ENCODE results near the gene ABLIM2. TPM values are rescaled to one million over a fixed set of nuclear protein-coding genes. Genes with fewer than 3 reads are reported as not detected.

Gene ABLIM2
- total RNA-seq = under 1 TPM; 0.30 to 0.79 TPM

DNA sequence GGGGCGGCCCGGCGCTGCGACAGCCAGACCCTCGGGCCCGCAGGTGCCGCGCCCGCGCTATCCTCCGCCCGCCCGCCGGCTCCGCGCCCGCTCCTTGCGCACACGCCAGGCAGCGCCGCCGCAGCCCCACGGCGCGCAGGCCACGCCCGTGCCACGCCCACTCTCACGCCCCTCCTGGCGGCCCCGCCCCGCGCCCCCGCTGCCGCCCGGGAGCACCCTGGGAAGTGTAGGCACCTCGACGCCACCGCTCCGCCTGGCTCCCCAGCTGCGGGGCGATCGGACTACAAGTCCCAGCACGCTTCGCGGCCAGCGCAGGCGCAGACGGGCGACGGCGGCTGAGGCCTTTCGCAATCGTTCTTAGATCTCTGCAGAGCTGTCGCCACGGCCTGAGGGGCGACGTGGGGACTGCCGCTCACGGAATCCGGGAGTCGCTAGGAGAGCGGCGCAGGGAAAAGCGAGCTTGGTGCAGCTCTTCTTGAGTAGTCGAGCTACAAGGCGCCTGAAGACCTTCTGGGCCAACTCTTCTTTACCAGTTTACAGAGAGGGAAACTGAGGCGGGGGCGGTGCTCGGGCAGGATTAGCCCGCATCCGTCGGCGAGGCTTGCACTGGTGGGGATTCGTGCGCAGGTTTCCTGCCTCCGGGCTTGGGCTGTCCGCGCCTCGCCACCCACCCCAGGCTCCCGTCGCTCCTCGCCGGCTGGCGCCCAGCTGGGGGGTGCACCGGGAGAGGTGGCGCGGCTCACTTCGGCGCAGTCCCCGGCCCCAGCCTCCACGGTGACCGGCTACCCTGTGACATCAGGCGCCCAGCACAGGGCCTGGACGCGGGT, at the start of gene ABLIM2:
Gene ABLIM2, minus strand, starts transcription at position 104 of the 827 bp plus-strand sequence. CDS start 124 bp downstream, outside the sequence.
- peaks cover 15% of the 10 kb centered on the region for H3K27me3 Mint-ChIP-seq
- H3K27ac Mint-ChIP-seq = peak within 1 kb of the TSS; percentile 81

DNA sequence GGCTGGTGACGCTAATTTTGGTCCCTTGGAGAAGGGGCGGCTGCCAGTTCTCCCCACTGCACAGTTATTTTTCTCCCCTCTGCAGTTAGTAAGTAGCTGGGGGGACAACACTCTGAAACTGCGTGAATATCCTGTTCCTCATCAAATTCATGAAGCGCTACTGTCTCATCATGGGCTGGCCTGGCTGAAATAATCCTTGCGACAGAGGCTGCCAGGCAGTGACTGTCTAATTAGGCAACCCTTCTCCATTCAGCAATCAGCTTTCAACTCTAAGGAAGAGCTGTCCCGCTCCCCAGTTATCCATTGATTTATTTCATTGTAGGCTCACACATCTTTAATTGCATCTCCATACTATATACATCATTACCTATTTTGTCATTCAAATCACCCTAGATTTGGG, 48.7 kb upstream of the ABLIM2 start:
- CTCF ChIA-PET = interaction anchor here (1.0 kb wide), 1 partner anchor 31 kb away, joined by 4 read pairs; no protein-coding TSS in a partner anchor
- Mint-ChIP-seq H3K27me3 (no peaks in the 10 kb centered on the region), H3K4me1 (peaks cover 4% of the 10 kb centered on the region), H3K27ac (peak overlapping the region; percentile 1), H3K36me3 (ENCODE audit: low read depth) (no peaks in the 10 kb centered on the region), H3K4me3 (no peak overlapping the region), H3K9me3 (no peaks in the 10 kb centered on the region)
- POLR2A ChIA-PET = no interaction called here
- no peak for DNase-seq

More for the DNA sequence above, at the start of gene ABLIM2:
- peaks cover 11% of the 10 kb centered on the region for H3K4me1 Mint-ChIP-seq
- peak within 1 kb of the TSS; percentile 88 for H3K4me3 Mint-ChIP-seq
- ChIA-PET POLR2A (interaction anchor here (0.6 kb wide), 1 partner anchor 18 kb away, joined by 3 read pairs; no protein-coding TSS in a partner anchor), CTCF (interaction anchor here (0.6 to 2.1 kb wide), 6 partner anchors 8 to 19 kb away, joined by 3 to 6 read pairs (median 3); no protein-coding TSS in a partner anchor)
- H3K9me3 Mint-ChIP-seq = no peaks in the 10 kb centered on the region
- peak; percentile 98 for DNase-seq
- H3K36me3 Mint-ChIP-seq (ENCODE audit: low read depth) = peaks cover 3% of the 10 kb centered on the region

DNA sequence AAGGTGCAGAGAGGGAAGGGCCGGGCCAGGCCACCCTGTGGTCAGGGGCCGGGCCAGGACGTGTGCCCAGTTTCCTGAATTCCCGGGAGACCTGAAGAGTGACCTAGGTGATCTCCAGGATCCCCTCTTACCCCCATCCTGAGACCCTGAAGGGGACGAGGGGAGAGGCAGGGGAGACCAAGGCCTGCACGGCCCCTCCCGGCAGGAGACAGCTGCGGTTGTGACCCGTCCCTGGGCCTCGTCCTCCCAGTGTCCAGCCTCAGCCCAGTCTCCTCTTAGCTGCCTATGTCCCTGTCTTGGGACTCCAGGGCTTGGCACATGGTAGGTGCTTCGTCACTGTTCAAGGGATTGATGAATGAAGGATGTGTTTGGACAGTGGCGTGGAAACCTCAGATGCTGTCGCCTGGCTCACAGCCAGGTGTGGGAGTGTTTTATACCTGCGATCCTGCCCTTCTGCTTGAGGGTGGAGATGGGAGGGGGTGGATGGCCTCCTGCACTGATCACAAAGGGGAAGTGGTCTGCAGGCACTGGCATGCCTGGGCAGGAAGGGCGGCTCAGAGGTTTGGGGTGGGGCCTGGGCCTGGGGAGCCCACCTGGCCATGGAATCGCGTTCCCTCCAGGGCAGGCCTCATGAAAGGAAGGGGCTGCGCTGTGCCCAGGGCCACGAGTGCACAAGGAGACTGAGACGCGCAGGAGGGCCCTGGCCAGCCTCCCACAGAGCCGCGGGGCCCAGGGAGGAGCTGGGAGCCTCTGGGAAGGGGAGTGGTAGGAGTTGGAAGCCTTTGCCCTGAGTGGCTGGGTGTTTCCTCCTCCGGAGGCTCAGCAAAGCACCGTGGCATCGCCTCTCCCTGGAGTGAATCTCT, 47.4 kb upstream of the ABLIM2 start:
- CTCF ChIA-PET = no interaction called here

DNA sequence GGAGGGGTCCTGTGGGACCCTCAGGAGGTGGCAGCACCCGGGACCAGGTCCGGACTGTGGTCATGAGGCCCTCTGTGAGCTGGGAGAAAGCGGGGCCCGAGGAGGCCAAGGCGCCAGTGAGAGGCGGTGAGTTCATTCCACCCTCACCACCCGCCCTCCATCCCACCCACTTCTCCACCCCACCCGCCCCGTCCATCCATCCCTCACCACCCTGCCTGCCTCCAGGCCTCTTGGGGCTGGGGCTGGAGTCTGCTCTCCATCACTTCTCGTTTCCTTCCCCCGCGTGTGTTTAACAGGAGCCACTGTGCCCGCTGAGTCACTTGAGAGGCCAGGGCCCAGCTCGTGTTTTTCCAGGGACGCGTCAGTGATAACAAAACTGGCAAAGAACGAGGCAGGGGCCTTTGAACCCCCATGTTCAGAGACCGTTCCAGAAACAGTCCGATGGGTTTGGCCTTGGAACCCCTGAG, 46.7 kb upstream of the ABLIM2 start:
- peaks cover 22% of the 10 kb centered on the region for H3K4me1 Mint-ChIP-seq
- ChIA-PET POLR2A (no interaction called here), CTCF (no interaction called here)
- no peak overlapping the region for H3K4me3 Mint-ChIP-seq
- H3K9me3 Mint-ChIP-seq = no peaks in the 10 kb centered on the region
- no peak overlapping the region for H3K27ac Mint-ChIP-seq
- no peaks in the 10 kb centered on the region for H3K27me3 Mint-ChIP-seq
- no peaks in the 10 kb centered on the region for H3K36me3 Mint-ChIP-seq (ENCODE audit: low read depth)
- no peak for DNase-seq

More for the DNA sequence above, 47.4 kb upstream of the ABLIM2 start:
- POLR2A ChIA-PET = no interaction called here
- Mint-ChIP-seq H3K9me3 (no peaks in the 10 kb centered on the region), H3K27me3 (no peaks in the 10 kb centered on the region), H3K27ac (no peak overlapping the region), H3K4me1 (peaks cover 15% of the 10 kb centered on the region), H3K4me3 (no peak overlapping the region), H3K36me3 (ENCODE audit: low read depth) (no peaks in the 10 kb centered on the region)
- DNase-seq = no peak

DNA sequence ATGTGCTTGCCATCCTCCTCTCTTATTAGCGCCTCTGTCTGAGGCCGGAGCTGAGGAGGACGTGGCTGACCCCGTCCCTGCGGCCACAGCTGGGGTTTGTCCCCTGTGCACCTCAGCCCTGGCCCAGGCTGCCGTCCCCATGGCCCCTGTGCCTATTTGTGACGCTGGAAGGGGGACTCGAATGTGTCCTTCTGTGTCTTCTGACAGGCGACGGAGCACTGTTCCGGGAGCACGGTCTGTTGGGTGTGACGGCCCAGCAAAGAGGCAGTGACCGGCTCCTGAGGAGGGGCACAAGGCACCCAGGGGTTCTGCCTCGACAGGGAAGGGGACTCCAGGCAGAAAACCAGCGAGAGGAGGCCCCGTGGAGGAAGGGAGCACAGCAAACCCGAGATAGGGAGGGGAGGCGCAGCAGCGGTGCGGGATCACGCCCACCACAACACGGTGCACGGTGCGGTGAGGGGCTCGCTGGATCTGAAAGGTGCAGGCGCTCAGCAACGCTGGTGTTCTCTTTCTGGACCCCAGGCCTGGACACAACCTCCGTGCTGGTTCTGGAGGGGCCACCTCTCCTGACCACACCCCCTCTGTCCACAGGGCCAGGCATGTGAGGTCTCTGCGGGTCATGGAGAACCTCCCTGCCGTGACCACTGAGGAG, 46.1 kb upstream of the ABLIM2 start:
- H3K4me3 Mint-ChIP-seq = no peak overlapping the region
- H3K9me3 Mint-ChIP-seq = no peaks in the 10 kb centered on the region
- peaks cover 28% of the 10 kb centered on the region for H3K4me1 Mint-ChIP-seq
- H3K27ac Mint-ChIP-seq = no peak overlapping the region
- ChIA-PET POLR2A (no interaction called here), CTCF (no interaction called here)
- no peaks in the 10 kb centered on the region for H3K27me3 Mint-ChIP-seq
- DNase-seq = no peak
- H3K36me3 Mint-ChIP-seq (ENCODE audit: low read depth) = no peaks in the 10 kb centered on the region

DNA sequence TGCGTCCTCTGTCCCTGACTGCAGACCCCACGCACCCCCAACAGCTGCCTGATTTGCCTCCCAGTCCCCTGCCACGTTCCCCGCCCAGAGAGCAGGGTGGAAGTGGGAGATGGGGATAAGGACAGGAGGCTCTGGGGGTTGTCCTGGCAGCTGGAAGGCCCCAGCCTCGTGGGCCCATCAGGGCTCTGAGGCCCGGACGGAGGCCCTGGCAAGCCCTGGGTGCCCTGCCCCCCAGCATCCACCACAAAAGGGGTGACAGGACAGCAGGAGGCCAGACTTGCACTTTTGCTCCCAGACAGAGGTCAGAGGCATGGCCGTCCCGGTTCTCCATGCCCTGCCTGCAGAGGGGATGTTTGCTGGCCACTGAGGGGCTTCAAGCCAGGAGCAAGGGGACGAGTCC, 45.2 kb upstream of the ABLIM2 start:
- H3K4me1 Mint-ChIP-seq = peaks cover 35% of the 10 kb centered on the region
- ChIA-PET CTCF (interaction anchor here (1.1 kb wide), 1 partner anchor 9 kb away, joined by 4 read pairs; no protein-coding TSS in a partner anchor), POLR2A (no interaction called here)
- H3K4me3 Mint-ChIP-seq = no peak overlapping the region
- H3K27me3 Mint-ChIP-seq = no peaks in the 10 kb centered on the region
- no peaks in the 10 kb centered on the region for H3K9me3 Mint-ChIP-seq
- no peak for DNase-seq
- no peak overlapping the region for H3K27ac Mint-ChIP-seq
- H3K36me3 Mint-ChIP-seq (ENCODE audit: low read depth) = no peaks in the 10 kb centered on the region

DNA sequence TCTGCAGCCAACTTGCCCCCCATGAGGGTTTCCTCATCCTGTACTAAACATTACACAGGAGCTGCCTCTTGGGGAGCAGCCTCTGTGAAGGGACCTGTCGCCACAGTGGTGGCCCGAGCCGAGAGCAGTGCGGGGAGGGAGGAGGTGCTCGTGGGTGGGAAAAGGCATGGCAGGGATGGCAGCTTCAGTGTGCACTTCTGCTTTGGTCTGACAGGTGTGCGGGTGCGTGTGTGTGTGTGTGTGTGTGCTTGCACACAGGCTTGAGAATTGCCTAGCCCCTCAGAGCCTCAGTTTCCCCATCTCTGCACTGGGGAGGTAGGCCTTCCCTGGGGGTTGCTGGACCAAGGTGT, 44.4 kb upstream of the ABLIM2 start:
- ChIA-PET POLR2A (no interaction called here), CTCF (interaction anchor here (0.5 to 1.1 kb wide), 4 partner anchors 8 to 75 kb away, joined by 3 to 4 read pairs (median 4); no protein-coding TSS in a partner anchor)
- Mint-ChIP-seq H3K9me3 (no peaks in the 10 kb centered on the region), H3K27ac (no peak overlapping the region), H3K4me3 (no peak overlapping the region), H3K36me3 (ENCODE audit: low read depth) (no peaks in the 10 kb centered on the region), H3K4me1 (peaks cover 42% of the 10 kb centered on the region), H3K27me3 (no peaks in the 10 kb centered on the region)
- DNase-seq = no peak

DNA sequence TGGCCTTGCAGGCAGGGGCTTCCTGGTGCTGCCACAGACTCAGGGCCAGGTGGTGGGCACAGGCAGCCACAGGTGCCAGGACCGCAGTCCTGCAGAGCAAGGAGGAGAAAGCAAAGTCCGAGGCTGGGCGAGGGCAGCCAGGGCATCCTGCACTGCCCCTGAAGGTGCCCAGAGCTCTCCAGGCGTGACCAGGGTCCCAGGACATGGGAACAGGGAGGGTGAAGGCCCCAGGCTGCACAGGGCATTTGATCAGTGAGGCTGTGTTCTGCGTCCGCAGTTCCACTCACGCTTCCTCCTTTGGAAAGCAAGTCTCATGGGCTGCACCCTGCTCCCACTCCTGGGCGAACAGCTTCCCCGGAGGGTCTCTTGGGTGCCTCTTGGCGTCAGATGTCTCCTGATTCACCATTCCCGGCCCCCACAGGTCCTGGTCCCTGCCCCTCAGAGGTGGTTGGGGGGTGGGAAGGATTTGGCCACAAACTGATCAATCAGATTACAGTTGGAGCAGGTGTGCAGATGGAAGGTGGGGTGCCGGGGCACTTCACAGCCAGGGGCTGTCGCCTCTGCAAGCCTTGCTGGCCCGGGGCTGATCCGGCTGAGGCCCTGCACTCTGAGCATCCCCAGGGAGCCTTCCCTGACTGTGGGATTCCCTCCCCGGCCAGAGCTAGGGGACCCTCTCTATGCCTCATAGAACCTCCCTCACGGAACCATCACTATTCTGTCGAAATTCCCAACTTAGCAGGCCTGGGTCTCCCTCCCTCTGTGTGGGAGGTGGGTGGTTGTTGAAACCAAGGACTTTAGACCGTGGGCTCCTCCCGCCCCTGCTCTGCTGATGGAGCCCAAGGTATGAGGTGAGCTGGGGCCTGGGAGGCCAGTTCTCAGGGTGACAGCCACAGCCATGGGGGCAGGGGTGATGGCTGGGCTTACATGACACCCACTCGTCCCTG, 43.8 kb upstream of the ABLIM2 start:
- Mint-ChIP-seq H3K4me3 (no peak overlapping the region), H3K36me3 (ENCODE audit: low read depth) (no peaks in the 10 kb centered on the region), H3K4me1 (peaks cover 42% of the 10 kb centered on the region), H3K9me3 (no peaks in the 10 kb centered on the region), H3K27ac (no peak overlapping the region), H3K27me3 (no peaks in the 10 kb centered on the region)
- ChIA-PET CTCF (interaction anchor here (0.7 to 1.3 kb wide), 4 partner anchors 8 to 43 kb away, joined by 3 to 4 read pairs (median 4); no protein-coding TSS in a partner anchor), POLR2A (no interaction called here)
- no peak for DNase-seq

DNA sequence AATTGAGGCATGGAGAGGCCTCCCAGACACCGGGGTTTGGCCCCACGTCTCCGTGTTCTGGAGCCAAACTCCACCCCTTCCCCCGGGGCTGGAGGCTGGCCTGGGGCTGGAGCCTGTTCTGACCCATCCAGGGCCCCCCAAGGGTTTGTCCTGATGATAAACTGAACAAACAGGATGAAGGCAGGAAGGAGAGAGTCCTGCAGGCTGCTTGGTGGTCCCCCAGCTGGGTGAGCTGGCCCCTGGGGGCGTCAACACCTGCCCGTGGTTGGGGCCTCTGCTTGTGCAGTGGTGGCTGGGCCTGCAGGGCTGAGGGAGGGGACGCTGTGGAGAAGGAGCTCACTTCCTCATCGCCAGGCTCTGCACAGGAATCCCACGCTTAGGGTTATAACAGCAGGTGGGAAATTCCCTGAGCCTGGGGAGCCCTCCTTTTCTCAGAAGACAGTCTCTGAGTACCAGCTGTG, 42.7 kb upstream of the ABLIM2 start:
- CTCF ChIA-PET = interaction anchor here (1.3 kb wide), 1 partner anchor 8 kb away, joined by 4 read pairs; no protein-coding TSS in a partner anchor
- Mint-ChIP-seq H3K9me3 (no peaks in the 10 kb centered on the region), H3K27me3 (no peaks in the 10 kb centered on the region), H3K4me1 (peaks cover 42% of the 10 kb centered on the region), H3K27ac (peak overlapping the region; percentile 88), H3K4me3 (peak overlapping the region; percentile 77), H3K36me3 (ENCODE audit: low read depth) (no peaks in the 10 kb centered on the region)
- peak; percentile 33 for DNase-seq
- POLR2A ChIA-PET = no interaction called here

DNA sequence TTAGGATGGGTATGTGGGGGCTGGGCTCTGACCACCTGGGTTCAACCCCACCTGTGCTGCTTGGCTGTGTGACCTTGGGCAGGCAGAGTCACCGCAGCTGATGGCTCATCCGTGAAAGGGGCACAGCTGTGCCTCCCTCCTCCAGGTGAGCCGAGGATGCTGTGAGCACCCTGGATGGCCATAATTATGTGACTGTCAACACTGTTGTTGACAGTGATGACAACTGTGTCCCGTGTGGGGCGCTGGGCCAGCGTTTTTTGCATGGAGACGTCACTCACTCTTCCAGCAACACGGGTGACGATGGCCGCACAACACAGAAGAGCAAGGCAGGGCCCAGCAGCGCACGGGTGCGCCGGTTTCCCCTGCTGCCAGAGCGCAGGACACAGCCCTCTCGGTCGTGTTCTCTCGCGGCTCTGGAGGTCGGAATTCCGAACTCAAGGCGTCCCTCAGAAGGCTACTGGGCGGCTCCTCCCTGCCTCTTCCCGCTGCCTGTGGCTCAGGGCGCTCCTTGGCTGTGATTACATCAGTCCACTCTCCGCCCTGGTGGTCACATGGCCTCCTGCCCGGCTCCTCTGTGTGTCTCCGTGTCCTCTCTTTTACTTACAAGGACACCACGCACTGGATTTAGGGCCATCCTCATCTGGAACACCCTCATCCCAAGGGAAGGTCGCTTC, 41.8 kb upstream of the ABLIM2 start:
- Mint-ChIP-seq H3K27me3 (no peaks in the 10 kb centered on the region), H3K4me3 (peak overlapping the region; percentile 77), H3K36me3 (ENCODE audit: low read depth) (no peaks in the 10 kb centered on the region), H3K27ac (peak overlapping the region; percentile 88), H3K4me1 (peaks cover 39% of the 10 kb centered on the region), H3K9me3 (no peaks in the 10 kb centered on the region)
- CTCF ChIA-PET = no interaction called here
- DNase-seq = peak; percentile 26
- POLR2A ChIA-PET = no interaction called here

DNA sequence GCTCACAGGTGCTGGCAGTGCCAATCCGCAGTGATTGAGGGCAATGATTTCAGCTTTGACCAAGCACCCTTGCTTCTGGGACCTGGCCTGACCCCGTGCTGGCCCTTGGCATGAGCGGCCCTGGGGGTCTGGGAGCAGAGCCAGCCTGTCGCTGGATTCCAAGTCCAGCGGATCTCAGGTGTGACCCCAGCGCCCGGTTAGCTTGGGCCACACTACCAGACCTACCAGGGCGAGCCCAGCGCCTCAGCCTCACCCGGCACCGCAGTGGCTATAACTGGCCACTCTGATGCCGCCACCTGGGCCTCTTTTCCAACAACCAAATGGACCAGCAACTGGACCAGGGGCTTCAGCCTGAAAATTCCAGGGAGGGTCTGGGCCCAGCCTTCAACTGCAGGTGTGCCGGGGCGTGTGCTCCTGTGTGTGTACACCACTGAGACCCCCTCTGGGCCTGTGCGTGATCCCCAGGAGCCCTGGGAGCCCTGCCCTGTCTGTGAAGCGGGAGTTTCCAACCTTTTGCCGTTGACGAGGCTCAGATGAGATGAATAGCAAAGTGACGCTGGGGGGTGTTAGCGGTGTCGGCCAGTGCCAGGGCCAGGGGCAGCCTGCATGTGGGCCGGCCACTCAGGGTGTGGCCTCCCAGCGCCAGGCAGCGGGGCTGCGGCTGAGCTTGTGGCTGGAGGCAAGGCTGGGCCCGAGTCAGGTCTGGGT, 41.1 kb upstream of the ABLIM2 start:
- CTCF ChIA-PET = interaction anchor here (0.8 to 1.5 kb wide), 4 partner anchors 21 to 68 kb away, joined by 3 to 5 read pairs (median 4); no protein-coding TSS in a partner anchor
- POLR2A ChIA-PET = no interaction called here
- Mint-ChIP-seq H3K27me3 (no peaks in the 10 kb centered on the region), H3K9me3 (no peaks in the 10 kb centered on the region), H3K27ac (peak overlapping the region; percentile 88), H3K4me3 (peak overlapping the region; percentile 77), H3K36me3 (ENCODE audit: low read depth) (no peaks in the 10 kb centered on the region), H3K4me1 (peaks cover 39% of the 10 kb centered on the region)
- DNase-seq = peak; percentile 14

Measured in activated CD4-positive, alpha-beta T cell treated with anti-CD3 and anti-CD28 coated beads, Interleukin-2, amount 10 ng/mL, durations not matched to agents 7 days and 5 days (primary cell).